ENCODE measurements around the gene ZBTB20. TPM values are rescaled to one million over a fixed set of nuclear protein-coding genes. Genes with fewer than 3 reads are reported as not detected.

The ZBTB20 gene
- total RNA-seq, 4 donors from 2014 or later, result 148 to 242 (median 188) TPM

- H3K27ac ChIP-seq, result no peak overlapping the region
- TF ChIP-seq POLR2A (IDR thresholded peaks at IDR 0.05) (no peak), CTCF (IDR thresholded peaks at IDR 0.05) (no peak)
Measured at GRCh38 chr3:114496466-114496865, 650.6 kb downstream of the ZBTB20 start.

GRCh38 chr3:114496021-114496434, 651.1 kb downstream of the ZBTB20 start:
- Histone ChIP-seq H3K4me1 (peaks cover 15 to 27% of the 10 kb centered on the region in 2 donors), H3K27me3 (no peaks in the 10 kb centered on the region), H3K9me3 (no peaks in the 10 kb centered on the region), H3K36me3 (no peaks in the 10 kb centered on the region), H3K27ac (no peak overlapping the region), H3K4me3 (replicated peaks in 1 of 3) (no peak overlapping the region)
- 50 to 81% methylated on average over 1 of the region's 1 CpG for WGBS, 2 donors
- TF ChIP-seq POLR2A (IDR thresholded peaks at IDR 0.05), result no peak
- TF ChIP-seq CTCF (IDR thresholded peaks at IDR 0.05), result no peak
- intact Hi-C loops (cut with DNase I), result no loop called here
- DNase-seq, result peak; percentile 7 to 10

More at GRCh38 chr3:114496466-114496865, 650.6 kb downstream of the ZBTB20 start:
- H3K36me3 ChIP-seq, result no peaks in the 10 kb centered on the region
- H3K9me3 ChIP-seq, result no peaks in the 10 kb centered on the region
- DNase-seq, result no peak
- intact Hi-C loops (cut with DNase I), result no loop called here
- H3K4me1 ChIP-seq, result peaks cover 15 to 27% of the 10 kb centered on the region in 2 donors
- H3K27me3 ChIP-seq, result no peaks in the 10 kb centered on the region
- no peak overlapping the region for H3K4me3 ChIP-seq (replicated peaks in 1 of 3)
- WGBS, 2 donors, result 76 to 84% methylated on average over 3 of the region's 3 CpGs

GRCh38 chr3:114494498-114494897, 652.6 kb downstream of the ZBTB20 start:
- no peak overlapping the region for H3K4me3 ChIP-seq (replicated peaks in 1 of 3)
- no peaks in the 10 kb centered on the region for H3K9me3 ChIP-seq
- TF ChIP-seq POLR2A (IDR thresholded peaks at IDR 0.05) (no peak), CTCF (IDR thresholded peaks at IDR 0.05) (no peak)
- intact Hi-C loops (cut with DNase I), result no loop called here
- peaks cover 15 to 23% of the 10 kb centered on the region in 2 donors for H3K4me1 ChIP-seq
- H3K36me3 ChIP-seq, result no peaks in the 10 kb centered on the region
- no peaks in the 10 kb centered on the region for H3K27me3 ChIP-seq
- 82 to 91% methylated on average over 1 of the region's 1 CpG for WGBS, 2 donors
- H3K27ac ChIP-seq, result no peak overlapping the region
- no peak for DNase-seq

DNA sequence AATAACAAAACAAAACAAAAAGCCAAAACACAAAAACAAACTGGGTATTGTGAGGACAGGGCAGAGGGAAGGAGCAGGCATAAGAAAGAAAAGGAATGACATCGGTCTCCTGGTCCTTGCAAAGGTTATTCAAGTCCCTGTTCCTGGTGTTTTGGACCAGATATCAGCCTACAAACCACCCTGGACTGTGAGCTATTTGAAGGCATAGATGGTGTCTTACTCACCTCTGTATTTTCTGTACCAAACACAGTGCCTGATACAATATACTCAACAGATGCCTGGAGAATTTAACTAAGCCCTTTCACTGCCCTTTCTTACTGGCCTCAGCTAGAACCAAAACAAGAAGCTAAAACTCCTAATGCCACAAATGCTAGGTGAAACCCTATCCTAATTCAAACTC, 656.3 kb downstream of the ZBTB20 start:
- Histone ChIP-seq H3K9me3 (no peaks in the 10 kb centered on the region), H3K4me3 (replicated peaks in 1 of 3) (no peak overlapping the region), H3K27me3 (no peaks in the 10 kb centered on the region), H3K4me1 (peaks cover 0 to 3% of the 10 kb centered on the region in 2 donors), H3K27ac (no peak overlapping the region), H3K36me3 (no peaks in the 10 kb centered on the region)
- DNase-seq, result no peak
- intact Hi-C loops (cut with DNase I), result no loop called here
- WGBS, 2 donors, result 94 to 100% methylated on average over 1 of the region's 1 CpG
- no peak for TF ChIP-seq POLR2A (IDR thresholded peaks at IDR 0.05)
- TF ChIP-seq CTCF (IDR thresholded peaks at IDR 0.05), result no peak

- Histone ChIP-seq H3K9me3 (no peaks in the 10 kb centered on the region), H3K4me3 (replicated peaks in 1 of 3) (no peak overlapping the region), H3K36me3 (no peaks in the 10 kb centered on the region), H3K27me3 (no peaks in the 10 kb centered on the region), H3K27ac (no peak overlapping the region), H3K4me1 (no peaks in the 10 kb centered on the region)
- intact Hi-C loops (cut with DNase I), result no loop called here
- TF ChIP-seq CTCF (IDR thresholded peaks at IDR 0.05), result no peak
- TF ChIP-seq POLR2A (IDR thresholded peaks at IDR 0.05), result no peak
- 89 to 96% methylated on average over 8 of the region's 8 CpGs for WGBS, 2 donors
- DNase-seq, result no peak
Measured at GRCh38 chr3:114487502-114487901, 659.6 kb downstream of the ZBTB20 start.

Data from thyroid gland (tissue), 4 donors.